Measurements from ENCODE around the gene GP2. TPM values are rescaled to one million over a fixed set of nuclear protein-coding genes. Genes with fewer than 3 reads are reported as not detected.

GP2 gene
- total and polyA plus RNA-seq, 4 donors: 0.08 to 11.9 (median 0.88) TPM; not detected in 1

GRCh38 chr16:20311548-20311947 is 15.8 kb downstream of the GP2 start:
- no peak overlapping the region for H3K27ac ChIP-seq (ENCODE audit: low read depth in 1 of 2, low read length in 1 of 2)
- no peak overlapping the region for H3K4me3 ChIP-seq
- DNase-seq (no peak), ATAC-seq (ENCODE audit: insufficient read depth, low FRiP score) (no peak)
- no peaks in the 10 kb centered on the region for H3K36me3 ChIP-seq (ENCODE audit: control insufficient read depth in 4 of 4, insufficient read depth in 4 of 4, low read length in 4 of 4)
- H3K9ac ChIP-seq (ENCODE audit: insufficient read depth in 1 of 2, low read length in 2 of 2): no peak overlapping the region
- no peak for TF ChIP-seq CTCF (IDR thresholded peaks at IDR 0.05; ENCODE audit: control extremely low read depth, extremely low read depth)
- no peaks in the 10 kb centered on the region for H3K4me1 ChIP-seq (ENCODE audit: control insufficient read depth in 5 of 5, insufficient read depth in 5 of 5, low read length in 5 of 5)
- WGBS, 2 donors: 61 to 78% methylated on average over 2 of the region's 2 CpGs
- H3K9me3 ChIP-seq (ENCODE audit: control insufficient read depth in 4 of 4, insufficient read depth in 3 of 4, low read length in 3 of 4): peaks cover 0 to 3% (median 0%) of the 10 kb centered on the region in 4 donors
- peaks cover 0 to 6% (median 0%) of the 10 kb centered on the region in 3 donors for H3K27me3 ChIP-seq (ENCODE audit: control insufficient read depth in 3 of 3, insufficient read depth in 3 of 3, low read length in 2 of 3)

DNA sequence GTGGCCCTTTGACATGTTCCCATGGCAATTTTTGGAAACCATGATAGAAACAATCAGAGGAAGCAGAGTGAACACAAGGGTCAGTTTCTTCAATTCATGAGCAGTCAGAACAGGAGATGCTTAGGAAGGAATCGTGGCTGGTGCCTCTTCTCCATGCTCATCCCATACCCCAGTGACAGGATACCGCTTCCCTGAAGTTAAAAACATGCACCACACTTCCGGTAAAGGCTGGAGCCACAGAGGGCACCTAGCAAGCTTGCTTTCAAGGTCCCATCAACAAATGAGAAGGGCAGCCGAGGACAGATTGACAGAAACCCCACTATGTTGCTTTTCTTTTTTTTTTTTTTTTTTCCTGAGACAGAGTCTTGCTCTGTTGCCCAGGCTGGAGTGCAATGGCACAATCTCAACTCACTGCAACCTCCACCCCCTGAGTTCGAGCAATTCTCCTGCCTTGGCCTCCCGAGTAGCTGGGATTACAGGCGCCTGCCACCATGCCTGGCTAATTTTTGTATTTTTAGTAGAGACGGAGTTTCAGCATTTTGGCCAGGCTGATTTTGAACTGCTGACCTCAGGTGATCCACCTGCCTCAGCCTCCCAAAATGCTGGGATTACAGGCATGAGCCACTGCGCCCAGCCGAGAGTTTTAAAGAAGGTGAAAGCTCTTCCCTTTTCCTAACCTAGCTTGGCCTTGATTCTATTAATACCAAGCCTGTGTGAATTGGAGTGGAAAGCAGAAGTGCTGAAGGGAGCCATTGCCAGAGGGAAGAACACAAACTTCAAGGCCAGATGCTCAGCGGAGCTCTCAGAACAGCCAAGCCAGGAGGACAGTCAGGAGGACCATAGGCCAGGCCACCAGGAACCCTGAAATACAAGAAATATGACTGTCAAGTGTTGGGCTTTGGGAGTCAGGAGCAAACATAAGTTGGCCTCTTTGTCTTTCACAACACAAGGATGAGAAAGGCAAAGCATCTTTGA is 16.6 kb downstream of the GP2 start:
- TF ChIP-seq CTCF (IDR thresholded peaks at IDR 0.05; ENCODE audit: control extremely low read depth, extremely low read depth): no peak
- Histone ChIP-seq H3K27me3 (ENCODE audit: control insufficient read depth in 3 of 3, insufficient read depth in 3 of 3, low read length in 2 of 3) (peaks cover 0 to 6% (median 0%) of the 10 kb centered on the region in 3 donors), H3K27ac (ENCODE audit: low read depth in 1 of 2, low read length in 1 of 2) (no peak overlapping the region), H3K36me3 (ENCODE audit: control insufficient read depth in 4 of 4, insufficient read depth in 4 of 4, low read length in 4 of 4) (no peaks in the 10 kb centered on the region), H3K9ac (ENCODE audit: insufficient read depth in 1 of 2, low read length in 2 of 2) (no peak overlapping the region), H3K4me1 (ENCODE audit: control insufficient read depth in 5 of 5, insufficient read depth in 5 of 5, low read length in 5 of 5) (no peaks in the 10 kb centered on the region), H3K9me3 (ENCODE audit: control insufficient read depth in 4 of 4, insufficient read depth in 3 of 4, low read length in 3 of 4) (peaks cover 0 to 3% (median 0%) of the 10 kb centered on the region in 4 donors), H3K4me3 (no peak overlapping the region)
- ATAC-seq (ENCODE audit: insufficient read depth, low FRiP score) (no peak), DNase-seq (no peak)
- 82 to 85% methylated on average over 11 of the region's 11 CpGs for whole genome bisulfite sequencing, 2 donors

DNA sequence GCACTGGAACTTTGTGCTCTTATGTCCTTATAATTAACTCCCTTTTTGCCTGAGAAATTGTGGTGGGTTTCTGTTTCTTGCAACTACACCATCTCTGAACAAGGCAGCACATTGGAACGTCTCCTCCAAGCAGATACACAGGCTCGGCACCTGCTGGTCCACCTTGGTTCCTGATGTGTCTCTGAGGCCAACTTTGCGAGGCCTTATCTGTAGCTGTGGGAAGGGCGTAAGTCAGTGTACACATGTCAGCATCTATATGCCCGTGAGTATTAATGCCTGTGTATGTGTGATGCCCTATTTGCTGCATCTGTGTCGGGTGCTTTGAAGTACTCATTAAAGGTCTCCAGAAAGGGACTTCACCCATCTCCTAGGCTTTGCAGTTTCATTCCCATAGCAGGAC is 17.5 kb downstream of the GP2 start:
- no peak for TF ChIP-seq CTCF (IDR thresholded peaks at IDR 0.05; ENCODE audit: control extremely low read depth, extremely low read depth)
- H3K36me3 ChIP-seq (ENCODE audit: control insufficient read depth in 4 of 4, insufficient read depth in 4 of 4, low read length in 4 of 4): no peaks in the 10 kb centered on the region
- 83 to 87% methylated on average over 6 of the region's 6 CpGs for WGBS, 2 donors
- no peak overlapping the region for H3K4me3 ChIP-seq
- no peak for DNase-seq
- peaks cover 0 to 3% (median 0%) of the 10 kb centered on the region in 4 donors for H3K9me3 ChIP-seq (ENCODE audit: control insufficient read depth in 4 of 4, insufficient read depth in 3 of 4, low read length in 3 of 4)
- H3K4me1 ChIP-seq (ENCODE audit: control insufficient read depth in 5 of 5, insufficient read depth in 5 of 5, low read length in 5 of 5): no peaks in the 10 kb centered on the region
- H3K9ac ChIP-seq (ENCODE audit: insufficient read depth in 1 of 2, low read length in 2 of 2): no peak overlapping the region
- ATAC-seq (ENCODE audit: insufficient read depth, low FRiP score): no peak
- H3K27me3 ChIP-seq (ENCODE audit: control insufficient read depth in 3 of 3, insufficient read depth in 3 of 3, low read length in 2 of 3): peaks cover 0 to 6% (median 0%) of the 10 kb centered on the region in 3 donors
- H3K27ac ChIP-seq (ENCODE audit: low read depth in 1 of 2, low read length in 1 of 2): no peak overlapping the region

Measured in lung (tissue), 12 donors.